ENCODE results near the gene NKPD1.

DNA sequence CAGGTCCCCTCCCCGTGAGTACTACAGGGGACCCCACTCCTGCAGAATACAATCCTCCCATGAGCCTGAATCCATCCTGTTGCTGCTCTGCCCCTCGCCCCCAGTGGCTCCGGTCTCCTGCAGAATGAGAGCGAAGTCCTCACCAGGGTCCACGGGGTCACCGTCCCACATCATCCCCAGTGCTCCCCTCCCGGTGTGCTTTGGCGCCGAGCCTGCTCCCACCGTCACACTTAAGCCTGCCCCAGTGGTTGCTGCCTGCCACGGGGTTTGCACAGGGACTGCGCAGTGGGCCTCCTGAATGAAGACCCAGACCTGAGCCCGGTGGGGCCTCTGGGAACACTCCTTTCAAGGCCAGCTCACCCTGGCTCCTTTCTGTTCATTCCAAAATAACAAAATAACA is 30.5 kb downstream of the NKPD1 start:
- TF ChIP-seq GATA2 (IDR thresholded peaks at IDR 0.05; ENCODE audit: low read depth, low read length), result no peak
- TF ChIP-seq GATA3 (IDR thresholded peaks at IDR 0.05; ENCODE audit: low read depth, low read length), result no peak
